ENCODE measurements around the gene TTC7B. TPM values are rescaled to one million over a fixed set of nuclear protein-coding genes. Genes with fewer than 3 reads are reported as not detected.

TTC7B gene
- total and polyA plus RNA-seq, 10 of the 15 experiments (the other 5 are each of a cell fraction or from before 2014, with no cell fraction given): under 0.01 to 1.1 (median 0.26) TPM; not detected in 2

GRCh38 chr14:90583427-90583826, 232.8 kb downstream of the TTC7B start:
- no TSS peak for BruUV-seq (replicated peaks)
- H3K9me3 ChIP-seq (replicated peaks; ENCODE audit: control insufficient read depth, insufficient read depth, low read length): no peaks in the 10 kb centered on the region
- no peaks in the 10 kb centered on the region for H3K4me1 ChIP-seq (ENCODE audit: control insufficient read depth, insufficient read depth, low read length)
- WGBS (ENCODE audit: insufficient coverage, insufficient replicate concordance, low lambda C conversion rate, missing lambda C conversion rate): 25% methylated on average over 4 of the region's 4 CpGs
- no peak overlapping the region for H3K4me3 ChIP-seq
- in situ Hi-C loops (cut with MboI): no loop called here
- DNase-seq (ENCODE audit: low read depth, low spot score): no peak
- intact Hi-C loops (cut with micrococcal nuclease; ENCODE audit: unreplicated experiment): no loop called here
- H3K27me3 ChIP-seq (replicated peaks in 1 of 2; ENCODE audit: control insufficient read depth in 2 of 2, insufficient read depth in 2 of 2, low read length in 1 of 2): peaks cover 0 to 2% of the 10 kb centered on the region in 2 experiments; a peak in 2 of 4 replicates
- no peak overlapping the region for H3K27ac ChIP-seq (ENCODE audit: control insufficient read depth, insufficient read depth)
- no peaks in the 10 kb centered on the region for H3K36me3 ChIP-seq (ENCODE audit: control insufficient read depth in 2 of 2, insufficient read depth in 2 of 2, low read length in 1 of 2)
- SMC1A ChIA-PET (ENCODE audit: uncharacterized antibody, unreplicated experiment): no interaction called here
- no peak overlapping the region for H2AFZ ChIP-seq (ENCODE audit: control insufficient read depth, low read depth, low read length)
- no peak for FAIRE-seq
- no peak for TF ChIP-seq NFIC (IDR thresholded peaks at IDR 0.05; ENCODE audit: low read depth, low read length)
- ATAC-seq: no peak
- RAD21 ChIA-PET (ENCODE audit: unreplicated experiment): no interaction called here
- CTCF ChIA-PET: no interaction called here
- H4K20me1 ChIP-seq (ENCODE audit: control insufficient read depth, insufficient read depth): no peaks in the 10 kb centered on the region
- H3K79me2 ChIP-seq (ENCODE audit: control insufficient read depth, insufficient read depth, low read length): no peaks in the 10 kb centered on the region
- H3K4me2 ChIP-seq (ENCODE audit: control insufficient read depth, insufficient read depth): no peak overlapping the region
- no peak overlapping the region for H3K9ac ChIP-seq (ENCODE audit: control insufficient read depth, insufficient read depth, low read length)
- POLR2A ChIA-PET: no interaction called here

GRCh38 chr14:90582166-90582565, 234.1 kb downstream of the TTC7B start:
- ATAC-seq (no peak), FAIRE-seq (no peak), DNase-seq (ENCODE audit: low read depth, low spot score) (no peak)
- ChIA-PET POLR2A (no interaction called here), RAD21 (ENCODE audit: unreplicated experiment) (no interaction called here), SMC1A (ENCODE audit: uncharacterized antibody, unreplicated experiment) (no interaction called here), CTCF (no interaction called here)
- no peaks in the 10 kb centered on the region for H3K36me3 ChIP-seq (ENCODE audit: control insufficient read depth in 2 of 2, insufficient read depth in 2 of 2, low read length in 1 of 2)
- no peak overlapping the region for H3K4me2 ChIP-seq (ENCODE audit: control insufficient read depth, insufficient read depth)
- H2AFZ ChIP-seq (ENCODE audit: control insufficient read depth, low read depth, low read length): no peak overlapping the region
- H3K4me1 ChIP-seq (ENCODE audit: control insufficient read depth, insufficient read depth, low read length): no peaks in the 10 kb centered on the region
- no peaks in the 10 kb centered on the region for H3K79me2 ChIP-seq (ENCODE audit: control insufficient read depth, insufficient read depth, low read length)
- 10% methylated on average over 3 of the region's 3 CpGs for WGBS (ENCODE audit: insufficient coverage, insufficient replicate concordance, low lambda C conversion rate, missing lambda C conversion rate)
- intact Hi-C loops (cut with micrococcal nuclease; ENCODE audit: unreplicated experiment): no loop called here
- no peak overlapping the region for H3K27ac ChIP-seq (ENCODE audit: control insufficient read depth, insufficient read depth)
- no peak overlapping the region for H3K9ac ChIP-seq (ENCODE audit: control insufficient read depth, insufficient read depth, low read length)
- no peaks in the 10 kb centered on the region for H3K9me3 ChIP-seq (replicated peaks; ENCODE audit: control insufficient read depth, insufficient read depth, low read length)
- no peaks in the 10 kb centered on the region; a peak in 1 of 4 replicates for H3K27me3 ChIP-seq (replicated peaks in 1 of 2; ENCODE audit: control insufficient read depth in 2 of 2, insufficient read depth in 2 of 2, low read length in 1 of 2)
- TF ChIP-seq RCOR1 (conservative IDR thresholded peaks at IDR 0.05; ENCODE audit: low read depth, low read length) (no peak), USF1 (IDR thresholded peaks at IDR 0.05; ENCODE audit: borderline replicate concordance, extremely low read length, insufficient read depth, low read depth, low read length) (no peak), HDAC2 (IDR thresholded peaks at IDR 0.05) (no peak), ZNF592 (IDR thresholded peaks at IDR 0.05) (no peak), HDAC6 (IDR thresholded peaks at IDR 0.05; ENCODE audit: unreplicated experiment) (no peak), NFIC (IDR thresholded peaks at IDR 0.05; ENCODE audit: low read depth, low read length) (no peak)
- H3K4me3 ChIP-seq: no peak overlapping the region
- in situ Hi-C loops (cut with MboI): no loop called here
- no peaks in the 10 kb centered on the region for H4K20me1 ChIP-seq (ENCODE audit: control insufficient read depth, insufficient read depth)
- no TSS peak for BruUV-seq (replicated peaks)
